Effector memory CD4-positive, alpha-beta T cell (primary cell): Measurements from ENCODE around the gene ACVR1.

Experiments
- DNase-seq, 3 donors: peaks; one replicate each; pipeline ENCODE4 v3.0.0-alpha.2; 2020
- H3K27ac ChIP-seq: 2 replicates; pipeline ENCODE4 v1.7.0; 2013; ENCODE audit warnings: mild to moderate bottlenecking, low read length, moderate library complexity; ENCODE audit not compliant: insufficient read depth, poor library complexity, severe bottlenecking
- H3K27me3 ChIP-seq: replicated peaks from 2 replicates; pipeline ENCODE4 v1.7.0; 2013; ENCODE audit warnings: mild to moderate bottlenecking, low read length; ENCODE audit not compliant: insufficient read depth, control insufficient read depth, poor library complexity, severe bottlenecking
- H3K36me3 ChIP-seq: 2 replicates; pipeline ENCODE4 v1.7.0; 2013; ENCODE audit warnings: mild to moderate bottlenecking, low read length, moderate library complexity; ENCODE audit not compliant: control insufficient read depth, insufficient read depth
- H3K4me1 ChIP-seq: 2 replicates; pipeline ENCODE4 v1.7.0; 2013; ENCODE audit warnings: low read length, mild to moderate bottlenecking; ENCODE audit not compliant: control insufficient read depth, insufficient read depth, poor library complexity, severe bottlenecking
- H3K4me3 ChIP-seq: 2 replicates; pipeline ENCODE4 v1.7.0; 2013; ENCODE audit warnings: low read length, low read depth, mild to moderate bottlenecking; ENCODE audit not compliant: insufficient read depth, poor library complexity, severe bottlenecking
- H3K9me3 ChIP-seq: 2 replicates; pipeline ENCODE4 v1.7.0; 2013; ENCODE audit warnings: mild to moderate bottlenecking, low read length, moderate library complexity; ENCODE audit not compliant: control insufficient read depth

The ACVR1 gene

DNA sequence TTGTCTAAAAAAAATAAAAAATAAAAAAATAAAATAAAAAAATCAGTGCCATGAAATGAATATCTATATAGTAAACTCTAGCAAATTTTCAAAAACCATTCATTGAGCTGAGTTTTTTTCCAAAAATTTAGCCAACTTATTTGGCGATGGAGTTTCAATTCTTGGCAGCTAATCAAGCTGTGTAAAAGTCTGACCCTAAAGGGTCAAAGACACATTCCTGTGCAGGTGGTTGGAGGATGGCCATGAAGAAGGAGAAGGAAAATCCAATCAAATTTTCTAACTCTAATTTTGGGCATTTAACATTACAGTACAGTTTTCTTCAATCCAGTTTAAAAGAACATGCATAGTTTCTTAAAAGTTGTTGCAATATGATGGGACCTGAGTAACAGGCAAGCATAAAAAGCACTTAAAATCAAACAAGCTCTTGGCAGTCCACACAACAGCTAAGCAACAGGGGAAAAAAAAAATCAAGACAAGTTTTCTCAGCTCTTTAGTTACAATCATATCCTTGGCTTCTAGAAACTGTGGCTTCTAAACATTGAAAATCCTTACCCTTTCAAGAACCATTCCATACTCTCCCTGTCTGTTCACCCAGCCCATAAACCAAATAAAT lies 54.5 kb downstream of the ACVR1 start:
- Histone ChIP-seq H3K27ac (no peak overlapping the region), H3K27me3 (no peaks in the 10 kb centered on the region), H3K4me1 (no peaks in the 10 kb centered on the region), H3K9me3 (no peaks in the 10 kb centered on the region), H3K4me3 (no peak overlapping the region), H3K36me3 (peaks cover 17% of the 10 kb centered on the region)
- DNase-seq: no peak

DNA sequence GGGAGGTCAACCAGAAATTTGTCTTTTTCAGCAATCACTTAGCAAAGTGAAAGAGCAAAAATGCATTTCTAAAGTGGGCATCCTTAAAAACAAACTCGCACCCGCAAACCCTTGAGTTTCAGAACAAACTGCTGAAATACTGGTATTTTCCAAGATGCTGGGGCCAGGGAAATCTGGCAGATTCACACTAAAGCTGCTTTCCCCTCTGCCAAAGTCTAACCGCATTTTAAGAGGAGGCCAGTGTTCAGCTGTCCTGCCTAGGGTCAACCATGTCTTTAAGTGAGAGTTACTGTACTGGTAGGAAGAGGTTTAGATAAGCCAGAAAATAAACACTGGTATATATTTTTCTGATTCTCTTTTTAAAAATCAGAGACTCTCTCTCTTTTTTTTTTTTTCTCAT lies 55.9 kb downstream of the ACVR1 start:
- peaks cover 17% of the 10 kb centered on the region for H3K36me3 ChIP-seq
- no peaks in the 10 kb centered on the region for H3K4me1 ChIP-seq
- H3K27me3 ChIP-seq: no peaks in the 10 kb centered on the region
- H3K27ac ChIP-seq: no peak overlapping the region
- no peak for DNase-seq
- H3K9me3 ChIP-seq: no peaks in the 10 kb centered on the region
- H3K4me3 ChIP-seq: no peak overlapping the region

GRCh38 chr2:157819761-157820160 lies 56.4 kb downstream of the ACVR1 start:
- H3K4me3 ChIP-seq: no peak overlapping the region
- no peak for DNase-seq

GRCh38 chr2:157818227-157818626 lies 57.9 kb downstream of the ACVR1 start:
- Histone ChIP-seq H3K36me3 (peaks cover 17% of the 10 kb centered on the region), H3K4me3 (no peak overlapping the region), H3K27me3 (no peaks in the 10 kb centered on the region), H3K27ac (no peak overlapping the region), H3K9me3 (no peaks in the 10 kb centered on the region), H3K4me1 (no peaks in the 10 kb centered on the region)
- DNase-seq: no peak

More at GRCh38 chr2:157819761-157820160, 56.4 kb downstream of the ACVR1 start:
- no peaks in the 10 kb centered on the region for H3K27me3 ChIP-seq
- H3K27ac ChIP-seq: no peak overlapping the region
- no peaks in the 10 kb centered on the region for H3K4me1 ChIP-seq
- peaks cover 17% of the 10 kb centered on the region for H3K36me3 ChIP-seq
- H3K9me3 ChIP-seq: no peaks in the 10 kb centered on the region

DNA sequence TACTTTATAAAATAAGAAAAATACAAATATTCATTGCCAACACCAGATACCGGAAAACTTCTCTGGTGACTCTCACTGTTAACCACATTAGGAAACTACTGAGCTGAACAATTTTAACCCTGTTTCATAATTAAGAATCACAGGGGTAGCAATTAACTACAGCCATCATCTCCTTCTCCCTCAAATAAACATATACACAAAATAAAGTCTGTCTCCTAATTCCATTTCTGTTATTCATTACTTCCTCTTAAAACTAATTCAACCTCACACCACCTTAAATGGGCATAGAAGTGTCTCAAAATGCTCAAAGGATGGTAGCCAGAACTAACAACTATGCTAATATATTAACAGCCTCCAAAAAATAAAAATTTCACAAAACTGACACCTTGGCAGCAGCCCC lies 60.7 kb downstream of the ACVR1 start:
- Histone ChIP-seq H3K4me3 (no peak overlapping the region), H3K9me3 (no peaks in the 10 kb centered on the region), H3K4me1 (no peaks in the 10 kb centered on the region), H3K36me3 (peaks cover 17% of the 10 kb centered on the region), H3K27ac (no peak overlapping the region), H3K27me3 (no peaks in the 10 kb centered on the region)
- DNase-seq: no peak

DNA sequence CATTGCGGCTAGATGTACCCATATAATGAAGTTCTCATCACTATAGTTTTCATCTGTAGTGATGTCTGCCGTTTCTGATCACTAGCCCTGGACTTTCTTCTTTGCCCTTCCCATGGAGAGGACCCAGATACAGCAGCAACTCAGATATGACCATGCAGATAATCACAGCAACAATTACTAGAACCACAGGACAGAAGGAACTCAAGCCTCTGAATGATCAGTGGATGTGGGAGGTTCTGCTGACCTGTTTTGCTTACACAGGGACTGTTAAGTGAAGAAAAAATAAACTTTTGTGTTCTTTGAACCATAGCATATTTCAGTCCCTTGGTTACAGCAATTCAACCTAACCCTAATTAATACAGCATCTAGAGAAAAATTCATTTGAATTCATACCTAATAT lies 62.7 kb downstream of the ACVR1 start:
- H3K9me3 ChIP-seq: no peaks in the 10 kb centered on the region
- no peaks in the 10 kb centered on the region for H3K27me3 ChIP-seq
- DNase-seq: no peak
- peaks cover 16% of the 10 kb centered on the region for H3K36me3 ChIP-seq
- H3K27ac ChIP-seq: no peak overlapping the region
- no peaks in the 10 kb centered on the region for H3K4me1 ChIP-seq
- H3K4me3 ChIP-seq: no peak overlapping the region

- H3K9me3 ChIP-seq: no peaks in the 10 kb centered on the region
- H3K27me3 ChIP-seq: no peaks in the 10 kb centered on the region
- no peak overlapping the region for H3K27ac ChIP-seq
- no peak overlapping the region for H3K4me3 ChIP-seq
- no peaks in the 10 kb centered on the region for H3K4me1 ChIP-seq
- no peaks in the 10 kb centered on the region for H3K36me3 ChIP-seq
- no peak for DNase-seq
These were observed 66.1 kb downstream of the ACVR1 start for GRCh38 chr2:157810037-157810436.

GRCh38 chr2:157809212-157809611 lies 66.9 kb downstream of the ACVR1 start:
- Histone ChIP-seq H3K4me1 (no peaks in the 10 kb centered on the region), H3K9me3 (no peaks in the 10 kb centered on the region), H3K36me3 (no peaks in the 10 kb centered on the region), H3K4me3 (no peak overlapping the region), H3K27ac (no peak overlapping the region), H3K27me3 (no peaks in the 10 kb centered on the region)
- no peak for DNase-seq

DNA sequence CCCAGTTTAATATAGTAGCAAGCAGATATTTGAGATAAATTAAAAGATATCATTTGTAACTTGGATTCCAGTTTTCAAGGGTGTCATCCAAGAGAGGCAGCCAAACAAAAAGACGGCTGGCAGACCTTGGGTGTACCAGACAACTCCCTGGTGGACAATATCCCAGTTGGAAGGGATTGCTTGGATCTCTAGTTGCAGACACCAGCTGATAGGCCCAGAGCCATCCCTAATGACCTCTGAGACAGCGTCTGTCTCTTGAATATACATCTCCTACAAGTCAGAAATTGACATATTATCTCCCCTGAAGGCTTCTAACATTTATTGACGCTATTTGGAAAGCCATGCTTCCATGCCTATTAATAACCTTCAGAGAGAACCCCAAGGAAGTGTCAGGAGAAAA lies 67.7 kb downstream of the ACVR1 start:
- H3K4me3 ChIP-seq: no peak overlapping the region
- H3K9me3 ChIP-seq: no peaks in the 10 kb centered on the region
- H3K36me3 ChIP-seq: no peaks in the 10 kb centered on the region
- no peaks in the 10 kb centered on the region for H3K4me1 ChIP-seq
- no peak overlapping the region for H3K27ac ChIP-seq
- no peak for DNase-seq
- no peaks in the 10 kb centered on the region for H3K27me3 ChIP-seq

DNA sequence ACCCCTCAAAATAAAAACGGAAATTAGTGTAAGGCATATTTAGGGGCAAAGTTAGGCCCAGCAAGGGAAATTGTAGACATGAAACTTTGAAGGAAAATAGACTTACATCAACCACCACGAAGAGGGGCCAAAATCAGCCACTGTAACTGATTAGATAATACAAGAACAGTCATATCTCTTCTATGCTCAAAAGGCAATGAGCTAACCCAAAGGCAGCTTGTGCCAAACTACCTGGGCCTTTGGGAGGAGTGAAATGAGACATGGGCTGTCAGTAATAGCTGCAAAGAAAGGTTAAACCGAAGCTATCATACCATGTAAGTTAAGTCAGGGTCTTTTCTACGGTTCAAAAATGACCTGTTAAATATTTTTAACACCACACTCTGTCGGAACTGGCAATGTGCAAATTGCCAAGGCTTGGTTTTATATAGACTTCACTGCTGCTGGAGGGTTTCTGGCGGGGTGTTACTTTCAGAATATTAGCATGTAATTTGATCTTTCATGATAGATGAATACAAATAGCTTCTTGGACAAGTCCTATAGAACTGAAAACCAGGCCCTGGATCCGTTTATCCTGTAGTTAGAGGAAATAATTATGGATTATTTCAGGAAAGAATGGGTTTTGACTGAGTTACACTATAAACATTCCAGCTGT lies 69.6 kb downstream of the ACVR1 start:
- H3K27ac ChIP-seq: no peak overlapping the region
- DNase-seq: no peak
- H3K9me3 ChIP-seq: no peaks in the 10 kb centered on the region
- no peaks in the 10 kb centered on the region for H3K4me1 ChIP-seq
- no peak overlapping the region for H3K4me3 ChIP-seq
- H3K36me3 ChIP-seq: no peaks in the 10 kb centered on the region
- no peaks in the 10 kb centered on the region for H3K27me3 ChIP-seq
